AG08396 (cell line): Measurements from ENCODE around the gene IGFBP6.
A peak's percentile ranks its signal among the peaks of the same experiment; 100 is the strongest.
"Not testable (repeated sequence)": the region's sequence is repeated elsewhere in the genome, so short reads cannot be mapped to it uniquely, and the experiment has no call there.

ENCODE experiments used
- DNase-seq: peaks from one replicate; pipeline ENCODE4 v3.0.0; 2012; ENCODE audit warnings: low spot score, mixed read lengths

IGFBP6 gene

GRCh38 chr12:53096759-53097158 is 708 bp upstream of the IGFBP6 start:
- no peak for DNase-seq

GRCh38 chr12:53097207-53097563 is 282 bp upstream of the IGFBP6 start:
- DNase-seq = peak; percentile 47

GRCh38 chr12:53098354-53098981 is 1.0 kb downstream of the IGFBP6 start:
- peak; percentile 85 for DNase-seq

- peak; percentile 98 for DNase-seq
Measured at GRCh38 chr12:53099071-53099882, 1.8 kb downstream of the IGFBP6 start.

GRCh38 chr12:53100466-53101151 is 3.1 kb downstream of the IGFBP6 start:
- DNase-seq = no peak

GRCh38 chr12:53101266-53101665 is 3.8 kb downstream of the IGFBP6 start:
- no peak for DNase-seq

- DNase-seq = no peak
Measured at GRCh38 chr12:53101931-53102781, 4.7 kb downstream of the IGFBP6 start.

- no peak for DNase-seq
Measured at GRCh38 chr12:53102883-53103807, 5.7 kb downstream of the IGFBP6 start, which contains the start of gene SOAT2. SOAT2 (plus strand) TSS chr12:53103486; CDS start chr12:53103578, 92 bp downstream.

- no peak for DNase-seq
Measured at GRCh38 chr12:53103860-53104305, 6.4 kb downstream of the IGFBP6 start.

GRCh38 chr12:53105256-53105655 is 7.8 kb downstream of the IGFBP6 start:
- no peak for DNase-seq

GRCh38 chr12:53105712-53106439 is 8.4 kb downstream of the IGFBP6 start:
- no peak for DNase-seq

- no peak for DNase-seq
Measured at GRCh38 chr12:53107122-53107521, 9.7 kb downstream of the IGFBP6 start.

GRCh38 chr12:53112431-53112830 is 15.0 kb downstream of the IGFBP6 start:
- not testable (repeated sequence) for DNase-seq

- no peak for DNase-seq
Measured at GRCh38 chr12:53113136-53113705, 15.8 kb downstream of the IGFBP6 start.

- no peak for DNase-seq
Measured at GRCh38 chr12:53113951-53114350, 16.5 kb downstream of the IGFBP6 start.

- DNase-seq = peak; percentile 10
Measured at GRCh38 chr12:53115112-53115890, 17.8 kb downstream of the IGFBP6 start.

GRCh38 chr12:53115891-53116648 is 18.6 kb downstream of the IGFBP6 start:
- peak; percentile 5 for DNase-seq

- no peak for DNase-seq
Measured at GRCh38 chr12:53118751-53119300, 21.4 kb downstream of the IGFBP6 start.
